Measurements from ENCODE around the gene ZNF17.

GRCh38 chr19:57377498-57378146 lies 33.3 kb upstream of the ZNF17 start:
- TF ChIP-seq CTCF (IDR thresholded peaks at IDR 0.05) (no peak), POLR2A (IDR thresholded peaks at IDR 0.05) (no peak)
